Activated CD4-positive, CD25-positive, alpha-beta regulatory T cell treated with anti-CD3 and anti-CD28 coated beads, Interleukin-2, amount 50 U/mL, for 24 hours (primary cell): Measurements from ENCODE around the gene SPZ1.
"Not testable (repeated sequence)": the region's sequence is repeated elsewhere in the genome, so short reads cannot be mapped to it uniquely, and the experiment has no call there.

Experiments used
- ATAC-seq, 2 donors: fragments of 150-1000 bp; cut with Tn5 transposase; one replicate each; pipeline ENCODE4 v1.10.0; 2021; ENCODE audit warnings: mild to moderate bottlenecking in 1 of 2, moderate library complexity in 1 of 2

The SPZ1 gene

GRCh38 chr5:80341016-80341775, 21.4 kb downstream of the SPZ1 start:
- no peak for ATAC-seq

- ATAC-seq = no peak
Measured at GRCh38 chr5:80343067-80343466, 23.3 kb downstream of the SPZ1 start.

- peak in 1 of 2 donors; percentile 27 for ATAC-seq
Measured at GRCh38 chr5:80346055-80346454, 26.3 kb downstream of the SPZ1 start.

GRCh38 chr5:80348171-80348570, 28.4 kb downstream of the SPZ1 start:
- ATAC-seq = no peak

GRCh38 chr5:80351019-80351418, 31.2 kb downstream of the SPZ1 start:
- not testable (repeated sequence) for ATAC-seq

GRCh38 chr5:80355686-80356085, 35.9 kb downstream of the SPZ1 start:
- ATAC-seq = no peak

- no peak for ATAC-seq
Measured at GRCh38 chr5:80357671-80358070, 37.9 kb downstream of the SPZ1 start.

- ATAC-seq = no peak
Measured at GRCh38 chr5:80360914-80361444, 41.2 kb downstream of the SPZ1 start.

GRCh38 chr5:80364892-80365291, 45.1 kb downstream of the SPZ1 start:
- ATAC-seq = no peak

GRCh38 chr5:80368661-80369480, 49.1 kb downstream of the SPZ1 start:
- ATAC-seq = no peak

- ATAC-seq = no peak
Measured at GRCh38 chr5:80369521-80369920, 49.7 kb downstream of the SPZ1 start.

- ATAC-seq = no peak
Measured at GRCh38 chr5:80370390-80370789, 50.6 kb downstream of the SPZ1 start.
